HepG2 (cell line): Measurements from ENCODE around the gene XXYLT1. TPM values are rescaled to one million over a fixed set of nuclear protein-coding genes. Genes with fewer than 3 reads are reported as not detected.
A peak's percentile ranks its signal among the peaks of the same experiment; 100 is the strongest.

ENCODE experiments used
- ATAC-seq: fragments of 200-7000 bp; cut with Tn5 transposase; 3 replicates; pipeline ENCODE4 v1.9.1; 2020; ENCODE audit warnings: mild to moderate bottlenecking, moderate library complexity
- BruUV-seq: library from RNA; stranded (reverse); fragments of 400-500 nt; replicated peaks from 2 replicates; lab custom pipeline; 2021; lab: Mats Ljungman, UMichigan
- CTCF ChIA-PET: fragments of 300-600 bp; formaldehyde crosslinking; extraction: SDS; loops from one replicate; lab custom pipeline; 2021; ENCODE audit warnings: low total read pairs, inconsistent platforms, low intra/inter-chr PET ratio; lab: Yijun Ruan, JAX
- POLR2A ChIA-PET: fragments of 350-600 bp; sonication (Branson Sonifier 250); formaldehyde crosslinking; loops from one replicate; lab custom pipeline; 2020; ENCODE audit warnings: antibody characterized with exemption, inconsistent platforms; lab: Yijun Ruan, JAX
- DNase-seq: peaks from one replicate; pipeline ENCODE4 v3.0.0-alpha.2; 2015; ENCODE audit warnings: low spot score
- FAIRE-seq: peaks from 3 replicates; lab custom pipeline; 2011; peaks lifted over from hg19 to GRCh38; lab: Jason Lieb, UNC
- H2AFZ ChIP-seq: one replicate; pipeline ENCODE4 v1.6.1; 2011; ENCODE audit warnings: low read length, inconsistent platforms
- H3K27ac ChIP-seq: fragments of 300-600 bp; 3 replicates; pipeline ENCODE4 v1.8.0; 2011; ENCODE audit warnings: mixed run types, mild to moderate bottlenecking, mixed read lengths, low read length, inconsistent platforms; ENCODE audit not compliant: insufficient read depth; ENCODE audit errors: extremely low read length
- H3K27me3 ChIP-seq, 2 experiments: fragments of 200-600 bp in 1 of 2; 2 replicates in 1 of 2; 3 replicates in 1 of 2; pipeline versions ENCODE4 v1.6.0 to v1.8.0; 2011; ENCODE audit warnings: low read length in 2 of 2, mild to moderate bottlenecking in 2 of 2, moderate library complexity in 2 of 2, inconsistent platforms in 1 of 2; ENCODE audit not compliant: insufficient read depth in 2 of 2, control insufficient read depth in 1 of 2
- H3K36me3 ChIP-seq, 2 experiments: fragments of 200-600 bp in 1 of 2; replicated peaks in 1 of 2; 2 replicates in 1 of 2; 3 replicates in 1 of 2; pipeline versions ENCODE4 v1.5.1 to v1.8.0; 2011; ENCODE audit warnings: low read length in 2 of 2, inconsistent platforms in 1 of 2; ENCODE audit not compliant: insufficient read depth in 2 of 2, control insufficient read depth in 1 of 2
- H3K4me1 ChIP-seq: 2 replicates; pipeline ENCODE4 v1.5.1; 2012; ENCODE audit warnings: low read length, inconsistent platforms; ENCODE audit not compliant: insufficient read depth
- H3K4me2 ChIP-seq: 2 replicates; pipeline ENCODE4 v1.6.0; 2011; ENCODE audit warnings: low read depth, low read length, inconsistent platforms
- H3K4me3 ChIP-seq, 3 experiments: fragments of 200-600 bp in 1 of 3; sonication (generic), shearing (Covaris generic) in 1 of 3; replicated peaks in 1 of 3; 2 replicates each; pipeline ENCODE4 v1.5.1; 2011 to 2016; ENCODE audit warnings: low read length in 3 of 3, inconsistent platforms in 2 of 3, low read depth in 2 of 3, mild to moderate bottlenecking in 2 of 3, control low read depth in 1 of 3, mixed read lengths in 1 of 3; ENCODE audit not compliant: insufficient read depth in 1 of 3
- H3K79me2 ChIP-seq: one replicate; pipeline ENCODE4 v1.6.1; 2011; ENCODE audit warnings: low read length, inconsistent platforms; ENCODE audit not compliant: insufficient read depth
- H3K9ac ChIP-seq: 2 replicates; pipeline ENCODE4 v1.6.0; 2011; ENCODE audit warnings: mild to moderate bottlenecking, low read depth, low read length, inconsistent platforms; ENCODE audit not compliant: insufficient read depth
- H3K9me3 ChIP-seq: 2 replicates; pipeline ENCODE4 v1.5.1; 2012; ENCODE audit warnings: mild to moderate bottlenecking, low read length
- H4K20me1 ChIP-seq: 2 replicates; pipeline ENCODE4 v1.6.0; 2011; ENCODE audit warnings: inconsistent platforms, mild to moderate bottlenecking, low read length, moderate library complexity; ENCODE audit not compliant: insufficient read depth
- ATF7 ChIP-seq, 2 experiments: fragments of 450-650 bp in 1 of 2; sonication (generic) in 1 of 2; formaldehyde crosslinking in 1 of 2; IDR thresholded peaks; 2 replicates each; pipeline versions ENCODE4 v1.4.0 to v1.6.1; 2016 to 2020; ENCODE audit warnings: antibody characterized with exemption in 1 of 2, mild to moderate bottlenecking in 1 of 2, missing genetic modification reagents in 1 of 2
- FOXA3 ChIP-seq: IDR thresholded peaks from 2 replicates; pipeline ENCODE4 v1.6.1; 2016; ENCODE audit warnings: missing genetic modification reagents, missing compliant biosample characterization
- FOXP1 ChIP-seq, 2 experiments: fragments of 450-650 bp in 1 of 2; IDR thresholded peaks; 2 replicates each; pipeline ENCODE4 v1.6.1; 2017 to 2018; ENCODE audit warnings: antibody characterized with exemption in 1 of 2
- HDAC2 ChIP-seq: sonication (generic); formaldehyde crosslinking; IDR thresholded peaks from 2 replicates; pipeline ENCODE4 v1.4.0; 2020; ENCODE audit warnings: missing genetic modification reagents
- HNF1B ChIP-seq: sonication (generic); formaldehyde crosslinking; IDR thresholded peaks from 2 replicates; pipeline ENCODE4 v1.5.1; 2020; ENCODE audit warnings: mild to moderate bottlenecking, moderate library complexity, missing genetic modification reagents
- HNRNPLL ChIP-seq: fragments of 200-400 bp; formaldehyde crosslinking; IDR thresholded peaks from 2 replicates; pipeline ENCODE4 v1.6.1; 2017; ENCODE audit warnings: mild to moderate bottlenecking, low read depth, low read length; ENCODE audit not compliant: poor library complexity, severe bottlenecking
- KDM4B ChIP-seq: sonication (generic); formaldehyde crosslinking; IDR thresholded peaks from 2 replicates; pipeline ENCODE4 v1.4.0; 2020; ENCODE audit warnings: missing genetic modification reagents
- MYNN ChIP-seq: sonication (generic); formaldehyde crosslinking; IDR thresholded peaks from 2 replicates; pipeline ENCODE4 v1.4.0; 2020; ENCODE audit warnings: mild to moderate bottlenecking, low read depth, missing genetic modification reagents
- RBFOX2 ChIP-seq: fragments of 200-400 bp; formaldehyde crosslinking; IDR thresholded peaks from 2 replicates; pipeline ENCODE4 v1.6.1; 2017; ENCODE audit warnings: low read depth, mild to moderate bottlenecking, low read length
- REPIN1 ChIP-seq: sonication (generic); formaldehyde crosslinking; IDR thresholded peaks from 2 replicates; pipeline ENCODE4 v1.8.0; 2022; ENCODE audit warnings: missing genetic modification reagents, low read depth, mild to moderate bottlenecking, borderline replicate concordance
- RXRA ChIP-seq: sonication (generic); formaldehyde crosslinking; IDR thresholded peaks from 2 replicates; pipeline ENCODE4 v1.5.1; 2020; ENCODE audit warnings: missing genetic modification reagents
- RXRB ChIP-seq: IDR thresholded peaks from 2 replicates; pipeline ENCODE4 v1.6.1; 2016; ENCODE audit warnings: borderline replicate concordance, missing genetic modification reagents, missing compliant biosample characterization
- TFAP4 ChIP-seq: sonication (generic); IDR thresholded peaks from 2 replicates; pipeline ENCODE4 v1.6.1; 2016; ENCODE audit warnings: low read depth, borderline replicate concordance
- THAP7 ChIP-seq: sonication (generic); formaldehyde crosslinking; IDR thresholded peaks from 2 replicates; pipeline ENCODE4 v1.8.1; 2023; ENCODE audit warnings: mild to moderate bottlenecking, missing genetic modification reagents
- YY1 ChIP-seq: IDR thresholded peaks from 2 replicates; pipeline ENCODE4 v1.6.1; 2011; ENCODE audit warnings: low read length, low read depth, moderate library complexity, mild to moderate bottlenecking; ENCODE audit not compliant: insufficient read depth, insufficient replicate concordance
- ZNF292 ChIP-seq: sonication (generic); formaldehyde crosslinking; IDR thresholded peaks from 2 replicates; pipeline ENCODE4 v1.8.1; 2022; ENCODE audit warnings: mild to moderate bottlenecking, low read depth, missing genetic modification reagents, borderline replicate concordance
- ZNF558 ChIP-seq: sonication (generic); formaldehyde crosslinking; IDR thresholded peaks from 2 replicates; pipeline ENCODE4 v1.9.0; 2022; ENCODE audit warnings: mild to moderate bottlenecking, missing genetic modification reagents, borderline replicate concordance
- ZNF670 ChIP-seq: sonication (generic); formaldehyde crosslinking; IDR thresholded peaks from 2 replicates; pipeline ENCODE4 v1.8.0; 2022; ENCODE audit warnings: mild to moderate bottlenecking, missing genetic modification reagents, borderline replicate concordance
- WGBS: methylation state at CpG from one replicate; pipeline ENCODE4 v1.1.6; 2017; ENCODE audit warnings: low lambda C conversion rate; 5-methylcytosine and 5-hydroxymethylcytosine counted together
- in situ Hi-C: cut with HindIII; loops from 2 replicates; pipeline ENCODE4 v1.10.0; 2017; ENCODE audit warnings: low pct_unique_long_range_greater_than_20kb; ENCODE audit not compliant: extremely low pct_ligation_motif_present
- intact Hi-C: fragments of 100-400 bp; cut with micrococcal nuclease; formaldehyde crosslinking; loops from one replicate; pipeline ENCODE4 v1.10.0; 2022; ENCODE audit not compliant: unreplicated experiment
- polyA plus RNA-seq, 8 experiments: library from polyadenylated mRNA; depleted of rRNA in 3 of 8; stranded (reverse) in 7 of 8; unstranded in 1 of 8; fragments of >200 nt; fragmentation: Illumina TruSeq in 4 of 8; extraction: Trizol in 4 of 8; gene quantifications; 2 replicates each; pipeline versions ENCODE4 v1.2.1 to v1.2.3, GENCODE V29; 2011 to 2016; ENCODE audit warnings: low read depth in 4 of 8, missing spikeins in 1 of 8, mixed read lengths in 1 of 8; ENCODE audit not compliant: insufficient read depth in 1 of 8
- total RNA-seq, 5 experiments: library from RNA; depleted of rRNA; stranded (reverse); fragments of >200 nt; fragmentation: Illumina TruSeq; extraction: Trizol; gene quantifications; 2 replicates each; pipeline ENCODE4 v1.2.3, GENCODE V29; 2016; ENCODE audit warnings: low read depth in 1 of 5
- TF ChIP-seq, protein P1 (sequence below): sonication (generic); formaldehyde crosslinking; IDR thresholded peaks from 2 replicates; pipeline ENCODE4 v1.4.0; 2020; ENCODE audit warnings: missing genetic modification reagents, borderline replicate concordance

Gene XXYLT1
- total and polyA plus RNA-seq, 2 of the 13 experiments (the other 11 are each of a cell fraction or from before 2014, with no cell fraction given), result 17.7 to 19.0 TPM

DNA sequence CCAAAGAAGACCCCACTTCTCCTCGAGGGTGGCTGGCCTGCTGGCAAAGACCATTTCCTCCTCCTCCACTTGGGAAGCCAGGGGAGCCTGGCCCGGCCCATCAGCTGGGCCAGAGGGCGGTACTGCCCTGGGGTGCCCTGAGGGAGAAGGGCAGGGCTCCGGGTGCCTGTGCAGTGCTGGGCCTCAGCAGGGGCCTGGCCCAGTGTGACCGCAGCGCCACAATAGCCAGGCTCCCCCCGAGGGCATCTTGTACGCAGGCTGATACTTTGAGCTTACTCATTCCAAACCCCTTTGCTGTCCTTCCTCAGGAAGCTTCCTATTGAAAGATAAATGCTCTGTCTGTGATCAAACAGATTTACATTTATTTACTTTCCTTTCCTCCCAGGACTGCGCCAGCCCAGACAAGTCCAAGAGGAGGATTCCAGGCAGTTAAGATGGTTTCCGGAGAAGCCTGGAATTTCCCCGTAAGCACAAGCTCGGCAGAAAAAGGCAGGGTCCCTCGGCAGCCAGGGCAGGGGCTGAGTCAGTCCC is 240.1 kb downstream of the XXYLT1 start:
- peak; percentile 74 for DNase-seq
- in situ Hi-C loops (loop anchor here (5.0 kb wide), 1 partner anchor 76 kb away; no protein-coding TSS in a partner anchor), intact Hi-C loops (loop anchor here (10.0 kb wide), 1 partner anchor 74 kb away; no protein-coding TSS in a partner anchor)
- Histone ChIP-seq H2AFZ (no peak overlapping the region), H3K9ac (no peak overlapping the region), H3K9me3 (no peaks in the 10 kb centered on the region), H4K20me1 (no peaks in the 10 kb centered on the region; the same call in 1 of the 2 replicates), H3K36me3 (no peaks in the 10 kb centered on the region), H3K27ac (no peak overlapping the region), H3K4me1 (peaks cover 74% of the 10 kb centered on the region), H3K27me3 (peaks cover 0 to 39% of the 10 kb centered on the region in 2 experiments; a peak in 4 of 5 replicates), H3K79me2 (no peaks in the 10 kb centered on the region), H3K4me3 (peak overlapping the region in 2 of 3 experiments; percentile 24 to 51; a peak in 4 of 6 replicates), H3K4me2 (peak overlapping the region; percentile 70)
- ChIA-PET POLR2A (interaction anchor here (0.6 to 1.8 kb wide), 5 partner anchors 9 to 397 kb away, joined by 3 to 5 read pairs (median 3); partner anchors contain the start of gene LSG1), CTCF (no interaction called here)
- BruUV-seq, result no TSS peak
- no peak for FAIRE-seq
- peak; percentile 67 for ATAC-seq
- 0% methylated on average over 6 of the region's 13 CpGs for WGBS
- TF ChIP-seq ZNF292 (CRISPR knock-in tag) (no peak), REPIN1 (CRISPR knock-in tag) (no peak), FOXP1 (IDR thresholded peaks at IDR 0.05) (no peak), FOXP1 (CRISPR knock-in tag; IDR thresholded peaks at IDR 0.05) (peak; percentile 49; the same call in 1 of the 2 replicates), ZNF558 (no peak), HNF1B (CRISPR knock-in tag) (peak; percentile 51; the same call in 1 of the 2 replicates), YY1 (no peak), TFAP4 (peak; percentile 82; the same call in 1 of the 2 replicates), RBFOX2 (no peak), HDAC2 (CRISPR knock-in tag) (no peak), KDM4B (CRISPR knock-in tag) (no peak), ATF7 (IDR thresholded peaks at IDR 0.05) (no peak), ATF7 (CRISPR knock-in tag; IDR thresholded peaks at IDR 0.05) (0 out of 2 replicates have a peak, but pooled peaks have one; percentile 35), MYNN (no peak), HNRNPLL (peak; percentile 18), RXRA (CRISPR knock-in tag) (peak; percentile 73), ZNF670 (CRISPR knock-in tag) (0 out of 2 replicates have a peak, but pooled peaks have one; percentile 41), RXRB (CRISPR knock-in tag) (peak; percentile 53; the same call in 1 of the 2 replicates), THAP7 (peak; percentile 38; the same call in 1 of the 2 replicates), FOXA3 (CRISPR knock-in tag) (peak; percentile 48; the same call in 1 of the 2 replicates)
- TF ChIP-seq, protein P1, sequence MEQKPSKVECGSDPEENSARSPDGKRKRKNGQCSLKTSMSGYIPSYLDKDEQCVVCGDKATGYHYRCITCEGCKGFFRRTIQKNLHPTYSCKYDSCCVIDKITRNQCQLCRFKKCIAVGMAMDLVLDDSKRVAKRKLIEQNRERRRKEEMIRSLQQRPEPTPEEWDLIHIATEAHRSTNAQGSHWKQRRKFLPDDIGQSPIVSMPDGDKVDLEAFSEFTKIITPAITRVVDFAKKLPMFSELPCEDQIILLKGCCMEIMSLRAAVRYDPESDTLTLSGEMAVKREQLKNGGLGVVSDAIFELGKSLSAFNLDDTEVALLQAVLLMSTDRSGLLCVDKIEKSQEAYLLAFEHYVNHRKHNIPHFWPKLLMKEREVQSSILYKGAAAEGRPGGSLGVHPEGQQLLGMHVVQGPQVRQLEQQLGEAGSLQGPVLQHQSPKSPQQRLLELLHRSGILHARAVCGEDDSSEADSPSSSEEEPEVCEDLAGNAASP, result peak; percentile 39; the same call in 1 of the 2 replicates
